ENCODE measurements around the gene ISYNA1. TPM values are rescaled to one million over a fixed set of nuclear protein-coding genes. Genes with fewer than 3 reads are reported as not detected.

ISYNA1 gene
- total and polyA plus RNA-seq, 2 of the 13 experiments (the other 11 are each of a cell fraction or from before 2014, with no cell fraction given), result 29.6 to 48.5 TPM

GRCh38 chr19:18440936-18441803 is 3.2 kb upstream of the ISYNA1 start (continued):
- TF ChIP-seq ZHX2 (IDR thresholded peaks at IDR 0.05; ENCODE audit: low read depth), result no peak
- TF ChIP-seq ZHX2 (CRISPR knock-in tag; IDR thresholded peaks at IDR 0.05; ENCODE audit: borderline replicate concordance), result no peak
- no peak for TF ChIP-seq TFAP4 (IDR thresholded peaks at IDR 0.05; ENCODE audit: borderline replicate concordance, low read depth)
- no peak for TF ChIP-seq TSC22D2 (CRISPR knock-in tag; IDR thresholded peaks at IDR 0.05; ENCODE audit: borderline replicate concordance)
- no peak for TF ChIP-seq GPN1 (CRISPR knock-in tag; IDR thresholded peaks at IDR 0.05; ENCODE audit: borderline replicate concordance)
- TF ChIP-seq NFRKB (IDR thresholded peaks at IDR 0.05), result no peak
- no peak for TF ChIP-seq CBX5 (CRISPR knock-in tag; IDR thresholded peaks at IDR 0.05; ENCODE audit: borderline replicate concordance)
- TF ChIP-seq AKAP8 (CRISPR knock-in tag; IDR thresholded peaks at IDR 0.05), result no peak
- TF ChIP-seq RFX3 (CRISPR knock-in tag; IDR thresholded peaks at IDR 0.05), result no peak
- peak; percentile 67 for TF ChIP-seq ZNF687 (CRISPR knock-in tag; IDR thresholded peaks at IDR 0.05)
- TF ChIP-seq EZH2 (conservative IDR thresholded peaks at IDR 0.05; ENCODE audit: low read depth, low read length), result no peak
- no peak for TF ChIP-seq KDM5B (CRISPR knock-in tag; IDR thresholded peaks at IDR 0.05; ENCODE audit: borderline replicate concordance)
- TF ChIP-seq ZBTB39 (CRISPR knock-in tag; IDR thresholded peaks at IDR 0.05), result no peak
